ENCODE measurements around the gene ZNF750.

The ZNF750 gene

DNA sequence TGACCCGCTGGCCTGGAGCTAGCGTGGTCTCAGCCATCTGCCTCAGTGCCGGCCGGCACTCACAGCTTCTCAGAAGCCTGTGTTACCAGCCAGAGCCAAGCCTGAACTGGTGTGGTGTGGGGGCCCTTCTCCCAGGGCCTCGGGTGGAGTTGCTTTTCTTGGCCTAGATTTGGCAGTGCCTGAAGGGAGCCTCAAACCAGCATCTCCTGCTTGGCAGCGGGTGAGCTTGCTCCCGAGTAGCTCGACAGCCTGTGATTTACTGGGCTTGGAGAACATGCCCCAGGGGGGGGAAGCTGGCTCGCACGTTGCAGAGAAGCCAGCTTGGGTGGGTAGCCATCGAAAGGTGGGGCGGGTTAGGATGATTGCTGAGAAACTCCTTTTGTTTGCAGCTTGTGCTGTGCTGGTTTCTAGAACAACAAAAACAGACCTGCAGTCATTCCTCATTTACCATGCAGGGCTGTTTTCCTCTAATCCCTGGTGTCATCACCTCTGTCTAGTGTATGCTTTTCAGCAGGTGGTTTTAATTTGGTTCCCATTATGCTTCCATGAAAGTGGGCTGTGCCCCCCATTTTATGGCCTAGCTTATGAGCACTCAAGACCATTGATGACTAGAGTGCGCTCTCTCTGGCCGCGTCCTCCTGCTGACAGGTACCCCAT, 45.7 kb downstream of the ZNF750 start:
- TF ChIP-seq CTCF (IDR thresholded peaks at IDR 0.05; ENCODE audit: low read depth, low read length, missing control alignments), result no peak
- Histone ChIP-seq H3K27ac (no peak overlapping the region), H3K27me3 (replicated peaks) (no peaks in the 10 kb centered on the region), H3K36me3 (replicated peaks) (no peaks in the 10 kb centered on the region), H3K4me3 (ENCODE audit: low read depth, low read length) (no peak overlapping the region)
- in situ Hi-C loops (cut with HindIII; ENCODE audit: low pct_ligation_motif_present, low sequenced_read_pairs), result no loop called here
- no peak for DNase-seq

DNA sequence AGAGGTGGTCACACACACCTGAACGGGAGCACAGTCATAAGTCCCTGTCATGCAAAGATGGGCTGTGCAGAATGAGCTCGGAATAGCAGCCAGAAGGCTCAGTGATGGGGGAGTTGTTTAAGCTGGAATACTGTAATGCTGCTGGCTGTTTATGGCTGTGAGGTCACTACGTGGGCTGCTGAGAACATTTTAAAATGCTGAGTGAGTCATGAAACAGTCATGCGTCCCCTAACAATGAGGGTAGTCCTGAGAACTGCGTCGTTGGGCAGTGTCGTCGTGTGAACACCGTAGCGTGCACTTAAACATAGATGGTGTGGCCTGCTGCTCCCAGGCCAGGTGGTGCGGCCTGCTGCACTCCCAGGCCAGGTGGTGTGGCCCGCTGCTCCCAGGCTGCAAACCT, 48.3 kb downstream of the ZNF750 start:
- Histone ChIP-seq H3K27ac (peak overlapping the region; percentile 61), H3K36me3 (replicated peaks) (no peaks in the 10 kb centered on the region), H3K4me3 (ENCODE audit: low read depth, low read length) (no peak overlapping the region), H3K27me3 (replicated peaks) (no peaks in the 10 kb centered on the region)
- in situ Hi-C loops (cut with HindIII; ENCODE audit: low pct_ligation_motif_present, low sequenced_read_pairs), result no loop called here
- TF ChIP-seq CTCF (IDR thresholded peaks at IDR 0.05; ENCODE audit: low read depth, low read length, missing control alignments), result no peak
- peak; percentile 93 for DNase-seq

- no peak for TF ChIP-seq CTCF (IDR thresholded peaks at IDR 0.05; ENCODE audit: low read depth, low read length, missing control alignments)
- in situ Hi-C loops (cut with HindIII; ENCODE audit: low pct_ligation_motif_present, low sequenced_read_pairs), result no loop called here
- Histone ChIP-seq H3K4me3 (ENCODE audit: low read depth, low read length) (no peak overlapping the region), H3K27ac (no peak overlapping the region), H3K27me3 (replicated peaks) (no peaks in the 10 kb centered on the region), H3K36me3 (replicated peaks) (no peaks in the 10 kb centered on the region)
- DNase-seq, result no peak
These were observed 49.4 kb downstream of the ZNF750 start for GRCh38 chr17:82790391-82790790.

- no peak overlapping the region for H3K4me3 ChIP-seq (ENCODE audit: low read depth, low read length)
- DNase-seq, result no peak
- in situ Hi-C loops (cut with HindIII; ENCODE audit: low pct_ligation_motif_present, low sequenced_read_pairs), result no loop called here
- no peak for TF ChIP-seq CTCF (IDR thresholded peaks at IDR 0.05; ENCODE audit: low read depth, low read length, missing control alignments)
- H3K27ac ChIP-seq, result no peak overlapping the region
- H3K36me3 ChIP-seq (replicated peaks), result no peaks in the 10 kb centered on the region
- no peaks in the 10 kb centered on the region for H3K27me3 ChIP-seq (replicated peaks)
These were observed 50.0 kb downstream of the ZNF750 start for GRCh38 chr17:82789806-82790205.

DNA sequence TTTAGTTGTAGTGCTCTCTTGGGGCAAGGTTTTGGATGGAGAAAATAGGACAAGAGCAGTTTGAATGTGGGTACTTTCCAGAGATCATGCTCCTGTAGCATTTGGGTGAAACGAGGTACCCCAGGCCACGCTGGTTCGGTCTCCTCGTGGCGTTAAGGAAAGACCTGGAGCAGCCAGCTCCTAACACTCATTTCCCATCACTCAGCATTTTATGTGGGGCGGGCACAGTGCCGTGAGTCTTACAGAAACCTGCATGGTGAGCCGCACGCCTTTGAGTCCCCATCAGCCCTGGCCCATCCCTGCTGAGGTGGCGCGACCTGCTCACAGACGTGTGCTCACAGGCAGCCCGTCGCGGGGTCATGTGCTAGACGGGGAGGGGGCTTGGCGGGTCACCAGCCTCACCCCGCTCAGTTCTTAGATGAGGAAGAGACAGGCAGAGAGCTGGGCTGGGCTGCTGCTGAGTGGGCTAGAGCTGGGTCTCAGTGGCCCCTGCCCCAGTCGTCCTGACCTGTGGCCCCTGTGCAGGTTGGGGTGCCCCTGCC, 50.7 kb downstream of the ZNF750 start:
- Histone ChIP-seq H3K27me3 (replicated peaks) (no peaks in the 10 kb centered on the region), H3K4me3 (ENCODE audit: low read depth, low read length) (no peak overlapping the region), H3K36me3 (replicated peaks) (no peaks in the 10 kb centered on the region), H3K27ac (no peak overlapping the region)
- in situ Hi-C loops (cut with HindIII; ENCODE audit: low pct_ligation_motif_present, low sequenced_read_pairs), result no loop called here
- TF ChIP-seq CTCF (IDR thresholded peaks at IDR 0.05; ENCODE audit: low read depth, low read length, missing control alignments), result no peak
- DNase-seq, result no peak

All from brain microvascular endothelial cell (primary cell).